Lung (tissue), 12 donors: Measurements from ENCODE around the gene SSR3. TPM values are rescaled to one million over a fixed set of nuclear protein-coding genes. Genes with fewer than 3 reads are reported as not detected.

Experiments
- ATAC-seq: fragments of 200-7000 bp; cut with Tn5 transposase; one replicate; pipeline ENCODE4 v1.9.1; 2020; ENCODE audit warnings: moderate number of reproducible peaks; ENCODE audit not compliant: insufficient read depth, low FRiP score
- DNase-seq, 3 donors: peaks; one replicate each; pipeline ENCODE4 v3.0.0-alpha.2; 2013 to 2017
- H3K27ac ChIP-seq, 2 donors: one replicate each; pipeline ENCODE4 v1.5.1; 2013; ENCODE audit warnings: mild to moderate bottlenecking in 2 of 2, moderate library complexity in 2 of 2, control low read depth in 1 of 2, inconsistent platforms in 1 of 2, low read depth in 1 of 2, low read length in 1 of 2
- H3K27me3 ChIP-seq, 3 donors: one replicate each; pipeline ENCODE4 v1.5.1; 2013; ENCODE audit warnings: low read length in 2 of 3; ENCODE audit not compliant: control insufficient read depth in 3 of 3, insufficient read depth in 3 of 3
- H3K36me3 ChIP-seq, 4 donors: one replicate each; pipeline ENCODE4 v1.5.1; 2013; ENCODE audit warnings: low read length in 4 of 4, mild to moderate bottlenecking in 1 of 4, moderate library complexity in 1 of 4; ENCODE audit not compliant: control insufficient read depth in 4 of 4, insufficient read depth in 4 of 4
- H3K4me1 ChIP-seq, 5 donors: one replicate each; pipeline ENCODE4 v1.5.1; 2013; ENCODE audit warnings: low read length in 5 of 5, mild to moderate bottlenecking in 2 of 5, moderate library complexity in 1 of 5; ENCODE audit not compliant: control insufficient read depth in 5 of 5, insufficient read depth in 5 of 5
- H3K4me3 ChIP-seq: one replicate; pipeline ENCODE4 v1.5.1; 2013; ENCODE audit warnings: mild to moderate bottlenecking, control low read depth, moderate library complexity
- H3K9ac ChIP-seq, 2 donors: one replicate each; pipeline ENCODE4 v1.5.1; 2013; ENCODE audit warnings: low read length in 2 of 2, control low read depth in 1 of 2; ENCODE audit not compliant: insufficient read depth in 1 of 2
- H3K9me3 ChIP-seq, 4 donors: one replicate each; pipeline ENCODE4 v1.5.1; 2013; ENCODE audit warnings: low read length in 3 of 4, mild to moderate bottlenecking in 1 of 4, moderate library complexity in 1 of 4; ENCODE audit not compliant: control insufficient read depth in 4 of 4, insufficient read depth in 3 of 4
- CTCF ChIP-seq: IDR thresholded peaks from 2 replicates; pipeline ENCODE4 v1.5.1; 2012; ENCODE audit warnings: mild to moderate bottlenecking; ENCODE audit errors: control extremely low read depth, extremely low read depth
- WGBS, 2 donors: extraction: QIAGEN DNeasy Blood & Tissue Kit; methylation state at CpG; one replicate each; pipeline ENCODE4 v1.1.7; 2013; 5-methylcytosine and 5-hydroxymethylcytosine counted together
- polyA plus RNA-seq, 2 donors: library from polyadenylated mRNA; stranded (reverse); fragments of 200-250 nt; gene quantifications; one replicate each; pipeline ENCODE4 v1.2.1, GENCODE V29; 2013
- total RNA-seq, 2 donors: library from RNA; depleted of rRNA in 1 of 2; stranded (reverse); fragments of >200 nt in 1 of 2; gene quantifications; one replicate each; pipeline ENCODE4 v1.2.1, GENCODE V29; 2014 to 2021
- donor health status: control.
- donor health status: control.
- donor health status: Bipolar disorder and iron deficiency.
- donor health status: healthy.
- donor health status: DM: yes; HTN: yes; CAD: no.

SSR3 gene
- total and polyA plus RNA-seq, 4 donors = 83.7 to 209 (median 188) TPM

GRCh38 chr3:156548902-156549301 lies 6.0 kb downstream of the SSR3 start:
- peak overlapping the region in 1 of 2 donors; percentile 86 for H3K27ac ChIP-seq
- no peaks in the 10 kb centered on the region for H3K9me3 ChIP-seq
- ATAC-seq (no peak), DNase-seq (no peak)
- H3K9ac ChIP-seq = no peak overlapping the region
- H3K4me1 ChIP-seq = peaks cover 0 to 33% (median 5%) of the 10 kb centered on the region in 5 donors
- H3K36me3 ChIP-seq = peaks cover 16 to 36% (median 25%) of the 10 kb centered on the region in 4 donors
- TF ChIP-seq CTCF = no peak
- no peak overlapping the region for H3K4me3 ChIP-seq
- H3K27me3 ChIP-seq = no peaks in the 10 kb centered on the region
- WGBS, 2 donors = 74 to 83% methylated on average over 6 of the region's 6 CpGs

GRCh38 chr3:156548041-156548687 lies 6.8 kb downstream of the SSR3 start:
- peak overlapping the region in 1 of 2 donors; percentile 86 for H3K27ac ChIP-seq
- DNase-seq (no peak), ATAC-seq (no peak)
- H3K27me3 ChIP-seq = no peaks in the 10 kb centered on the region
- peaks cover 0 to 40% (median 4%) of the 10 kb centered on the region in 5 donors for H3K4me1 ChIP-seq
- 73 to 90% methylated on average over 4 of the region's 4 CpGs for WGBS, 2 donors
- H3K4me3 ChIP-seq = no peak overlapping the region
- no peak for TF ChIP-seq CTCF
- H3K36me3 ChIP-seq = peaks cover 20 to 39% (median 31%) of the 10 kb centered on the region in 4 donors
- no peak overlapping the region for H3K9ac ChIP-seq
- H3K9me3 ChIP-seq = no peaks in the 10 kb centered on the region

- H3K4me3 ChIP-seq = no peak overlapping the region
- H3K9me3 ChIP-seq = no peaks in the 10 kb centered on the region
- 60 to 81% methylated on average over 2 of the region's 2 CpGs for WGBS, 2 donors
- H3K27me3 ChIP-seq = no peaks in the 10 kb centered on the region
- no peak for DNase-seq
- TF ChIP-seq CTCF = no peak
- H3K9ac ChIP-seq = no peak overlapping the region
- H3K4me1 ChIP-seq = peaks cover 0 to 43% (median 0%) of the 10 kb centered on the region in 5 donors
- H3K27ac ChIP-seq = peak overlapping the region in 1 of 2 donors; percentile 86
- no peak for ATAC-seq
- H3K36me3 ChIP-seq = peaks cover 19 to 42% (median 32%) of the 10 kb centered on the region in 4 donors
Observed at GRCh38 chr3:156547637-156548036, 7.3 kb downstream of the SSR3 start.
